Fibroblast of villous mesenchyme (primary cell): ENCODE data around the gene LRRC42. TPM values are rescaled to one million over a fixed set of nuclear protein-coding genes. Genes with fewer than 3 reads are reported as not detected.

ENCODE experiments used
- DNase-seq: peaks from one replicate; pipeline ENCODE4 v3.0.0-alpha.2; 2010; ENCODE audit warnings: low read depth
- H3K4me3 ChIP-seq: 2 replicates; pipeline ENCODE4 v1.5.1; 2011; ENCODE audit warnings: low read depth, mild to moderate bottlenecking, low read length
- CTCF ChIP-seq: IDR thresholded peaks from 2 replicates; pipeline ENCODE4 v1.5.1; 2012; ENCODE audit warnings: low read depth, mild to moderate bottlenecking, low read length; ENCODE audit not compliant: insufficient read depth
- total RNA-seq: library from RNA; depleted of rRNA; stranded (reverse); fragments of >200 nt; gene quantifications from 2 replicates; pipeline ENCODE4 v1.2.3, GENCODE V29; 2012

The LRRC42 gene
- total RNA-seq, 1 donor, result 47.1 TPM

GRCh38 chr1:53947172-53947907 is 1.2 kb downstream of the LRRC42 start:
- peak overlapping the region; percentile 94 for H3K4me3 ChIP-seq
- no peak for DNase-seq
- TF ChIP-seq CTCF, result no peak

GRCh38 chr1:53948291-53948690 is 2.1 kb downstream of the LRRC42 start:
- DNase-seq, result no peak
- TF ChIP-seq CTCF, result no peak
- no peak overlapping the region for H3K4me3 ChIP-seq

GRCh38 chr1:53949023-53949990 is 3.2 kb downstream of the LRRC42 start:
- peak; percentile 78 for TF ChIP-seq CTCF
- no peak overlapping the region for H3K4me3 ChIP-seq
- peak; percentile 66 for DNase-seq

GRCh38 chr1:53951697-53952096 is 5.5 kb downstream of the LRRC42 start:
- DNase-seq, result no peak
- TF ChIP-seq CTCF, result no peak
- H3K4me3 ChIP-seq, result no peak overlapping the region

GRCh38 chr1:53954128-53954527 is 8.0 kb downstream of the LRRC42 start:
- no peak for TF ChIP-seq CTCF

GRCh38 chr1:53956308-53957168 is 10.4 kb downstream of the LRRC42 start:
- H3K4me3 ChIP-seq, result peak overlapping the region; percentile 20
- no peak for TF ChIP-seq CTCF
- peak; percentile 71 for DNase-seq

More at GRCh38 chr1:53954128-53954527, 8.0 kb downstream of the LRRC42 start:
- no peak for DNase-seq
- no peak overlapping the region for H3K4me3 ChIP-seq
